ENCODE measurements around the gene JHY.

The JHY gene

DNA sequence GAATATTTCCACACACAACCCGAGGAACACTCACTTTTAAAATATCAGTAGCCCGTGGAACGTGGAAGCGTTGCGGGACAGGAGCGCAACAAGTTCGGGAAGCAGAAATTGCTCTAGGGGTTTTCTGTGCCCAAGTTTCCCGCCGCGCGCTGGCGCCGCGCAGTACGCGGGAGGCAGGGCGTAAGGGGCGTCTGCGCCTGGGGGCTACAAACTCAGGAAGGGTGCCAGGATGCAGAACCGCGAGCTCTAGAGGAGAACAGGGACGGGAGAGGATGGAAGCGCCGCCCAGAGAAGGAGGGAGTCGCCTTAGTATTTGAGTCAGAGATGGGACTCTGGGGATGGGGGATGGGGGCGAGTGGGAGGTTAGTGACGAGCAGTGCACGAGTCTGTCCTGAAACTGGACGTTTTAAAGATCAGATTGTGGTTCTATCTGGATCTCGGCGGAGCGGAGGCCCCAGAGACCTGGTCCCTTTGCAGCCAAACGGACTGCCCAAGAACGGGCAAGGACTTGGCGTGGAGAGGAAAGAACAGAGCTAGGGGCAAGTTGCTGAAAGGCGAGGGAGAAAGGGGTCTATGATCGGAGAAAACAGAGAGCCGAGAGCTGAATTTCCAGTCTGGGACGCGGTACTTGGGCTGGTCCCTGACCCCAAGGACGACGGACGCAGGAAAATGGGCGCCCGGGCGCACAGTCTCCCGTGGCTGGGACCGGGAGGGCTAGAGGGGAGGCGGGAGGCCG, 94.3 kb downstream of the JHY start:
- no peak overlapping the region for H3K4me3 ChIP-seq (replicated peaks; ENCODE audit: low read depth, low read length)
- no peak for DNase-seq (ENCODE audit: low read depth)
- TF ChIP-seq, protein P1, sequence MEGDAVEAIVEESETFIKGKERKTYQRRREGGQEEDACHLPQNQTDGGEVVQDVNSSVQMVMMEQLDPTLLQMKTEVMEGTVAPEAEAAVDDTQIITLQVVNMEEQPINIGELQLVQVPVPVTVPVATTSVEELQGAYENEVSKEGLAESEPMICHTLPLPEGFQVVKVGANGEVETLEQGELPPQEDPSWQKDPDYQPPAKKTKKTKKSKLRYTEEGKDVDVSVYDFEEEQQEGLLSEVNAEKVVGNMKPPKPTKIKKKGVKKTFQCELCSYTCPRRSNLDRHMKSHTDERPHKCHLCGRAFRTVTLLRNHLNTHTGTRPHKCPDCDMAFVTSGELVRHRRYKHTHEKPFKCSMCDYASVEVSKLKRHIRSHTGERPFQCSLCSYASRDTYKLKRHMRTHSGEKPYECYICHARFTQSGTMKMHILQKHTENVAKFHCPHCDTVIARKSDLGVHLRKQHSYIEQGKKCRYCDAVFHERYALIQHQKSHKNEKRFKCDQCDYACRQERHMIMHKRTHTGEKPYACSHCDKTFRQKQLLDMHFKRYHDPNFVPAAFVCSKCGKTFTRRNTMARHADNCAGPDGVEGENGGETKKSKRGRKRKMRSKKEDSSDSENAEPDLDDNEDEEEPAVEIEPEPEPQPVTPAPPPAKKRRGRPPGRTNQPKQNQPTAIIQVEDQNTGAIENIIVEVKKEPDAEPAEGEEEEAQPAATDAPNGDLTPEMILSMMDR (IDR thresholded peaks at IDR 0.05; ENCODE audit: low read length, missing control alignments), result no peak

DNA sequence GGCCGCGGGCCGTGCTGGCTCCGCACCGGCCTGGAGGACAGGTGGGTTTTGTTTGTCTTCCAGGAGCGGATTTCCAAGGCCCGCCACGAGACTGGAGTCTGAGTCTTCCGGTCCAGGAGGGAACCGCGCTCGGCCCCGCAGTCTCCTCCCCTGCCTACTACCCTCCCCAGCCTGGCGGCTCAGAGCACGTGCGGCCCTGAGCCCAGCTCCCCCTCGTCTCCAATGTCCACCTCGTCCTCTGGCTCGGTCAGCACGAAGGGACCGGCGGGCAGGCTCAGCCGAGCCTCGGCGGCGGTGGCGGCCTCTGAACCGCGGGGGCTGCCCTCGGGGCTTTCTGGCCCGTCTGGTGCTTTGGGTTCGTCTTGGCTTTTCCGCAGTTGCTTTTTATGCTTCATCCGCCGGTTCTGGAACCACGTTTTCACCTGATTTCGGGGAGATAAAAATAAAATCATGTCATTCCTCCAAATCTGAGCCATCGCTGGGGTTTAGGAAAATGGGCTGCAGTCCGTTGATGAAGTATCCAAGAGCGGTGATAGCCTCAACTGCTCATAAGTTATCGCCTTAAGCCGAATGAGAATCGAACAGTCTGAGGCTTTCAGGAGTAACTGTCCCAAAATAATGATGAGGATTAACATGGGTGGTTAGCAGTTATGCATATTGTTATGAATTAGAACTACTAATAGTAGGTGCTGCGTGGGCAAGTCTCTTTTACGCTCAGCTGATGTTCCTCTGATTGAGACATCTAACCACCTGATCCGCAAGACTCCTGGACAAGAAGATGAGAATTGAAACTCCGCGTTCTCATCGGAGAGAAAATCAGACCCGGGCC, 95.1 kb downstream of the JHY start:
- DNase-seq (ENCODE audit: low read depth), result no peak
- no peak overlapping the region for H3K4me3 ChIP-seq (replicated peaks; ENCODE audit: low read depth, low read length)
- TF ChIP-seq, protein P1 (IDR thresholded peaks at IDR 0.05; ENCODE audit: low read length, missing control alignments), result no peak

DNA sequence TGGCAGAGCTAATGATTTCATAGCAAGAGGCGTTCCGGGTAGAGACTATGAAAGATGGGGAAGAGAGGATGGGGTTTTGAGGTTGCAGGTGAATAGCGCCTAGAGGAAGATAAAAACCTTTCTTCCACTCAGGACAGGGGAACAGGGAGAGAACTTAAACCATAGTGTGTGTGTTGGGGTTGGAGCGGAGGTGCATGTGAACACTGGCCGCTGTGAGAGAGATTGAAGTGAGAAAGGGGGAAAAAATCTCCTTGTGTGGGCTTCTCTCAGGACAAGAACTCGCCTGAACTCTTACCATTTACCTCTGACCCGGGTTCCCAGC, 95.7 kb downstream of the JHY start:
- TF ChIP-seq, protein P1 (IDR thresholded peaks at IDR 0.05; ENCODE audit: low read length, missing control alignments), result no peak
- no peak overlapping the region for H3K4me3 ChIP-seq (replicated peaks; ENCODE audit: low read depth, low read length)
- DNase-seq (ENCODE audit: low read depth), result no peak

DNA sequence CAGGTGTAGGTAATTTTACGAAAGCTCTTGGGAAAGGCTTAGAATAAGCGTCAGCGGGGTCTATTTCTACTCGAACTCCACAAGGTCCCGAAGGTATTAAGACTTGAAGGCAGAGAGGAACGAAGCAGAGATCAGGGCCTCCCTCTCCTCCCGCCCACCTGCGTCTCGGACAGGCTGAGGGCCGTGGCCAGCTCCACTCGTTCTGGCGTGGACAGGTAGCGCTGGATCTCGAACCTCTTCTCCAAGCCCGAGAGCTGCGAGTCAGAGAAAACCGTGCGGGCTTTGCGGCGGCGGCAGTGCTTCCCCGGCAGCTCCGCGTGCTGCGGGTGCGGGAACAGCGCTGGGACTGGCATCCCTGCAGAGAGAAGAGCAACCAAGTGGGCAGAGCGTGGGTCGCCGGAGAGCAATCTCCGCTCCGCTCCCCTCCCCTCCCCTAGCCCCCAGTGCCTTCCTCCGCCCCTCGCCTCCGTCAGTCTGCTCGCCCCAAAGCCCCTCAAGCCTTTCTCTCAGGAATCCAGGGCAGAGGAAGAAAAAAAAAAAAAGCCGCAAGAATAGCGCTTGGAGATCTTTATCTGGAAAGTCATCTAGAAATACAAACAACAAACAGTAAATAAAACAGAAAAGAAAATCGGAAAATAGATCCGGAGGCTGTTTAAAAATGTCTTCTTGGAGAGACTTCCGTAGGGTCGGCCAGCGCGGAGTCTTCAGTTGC, 96.7 kb downstream of the JHY start:
- DNase-seq (ENCODE audit: low read depth), result no peak
- TF ChIP-seq, protein P1 (IDR thresholded peaks at IDR 0.05; ENCODE audit: low read length, missing control alignments), result no peak

DNA sequence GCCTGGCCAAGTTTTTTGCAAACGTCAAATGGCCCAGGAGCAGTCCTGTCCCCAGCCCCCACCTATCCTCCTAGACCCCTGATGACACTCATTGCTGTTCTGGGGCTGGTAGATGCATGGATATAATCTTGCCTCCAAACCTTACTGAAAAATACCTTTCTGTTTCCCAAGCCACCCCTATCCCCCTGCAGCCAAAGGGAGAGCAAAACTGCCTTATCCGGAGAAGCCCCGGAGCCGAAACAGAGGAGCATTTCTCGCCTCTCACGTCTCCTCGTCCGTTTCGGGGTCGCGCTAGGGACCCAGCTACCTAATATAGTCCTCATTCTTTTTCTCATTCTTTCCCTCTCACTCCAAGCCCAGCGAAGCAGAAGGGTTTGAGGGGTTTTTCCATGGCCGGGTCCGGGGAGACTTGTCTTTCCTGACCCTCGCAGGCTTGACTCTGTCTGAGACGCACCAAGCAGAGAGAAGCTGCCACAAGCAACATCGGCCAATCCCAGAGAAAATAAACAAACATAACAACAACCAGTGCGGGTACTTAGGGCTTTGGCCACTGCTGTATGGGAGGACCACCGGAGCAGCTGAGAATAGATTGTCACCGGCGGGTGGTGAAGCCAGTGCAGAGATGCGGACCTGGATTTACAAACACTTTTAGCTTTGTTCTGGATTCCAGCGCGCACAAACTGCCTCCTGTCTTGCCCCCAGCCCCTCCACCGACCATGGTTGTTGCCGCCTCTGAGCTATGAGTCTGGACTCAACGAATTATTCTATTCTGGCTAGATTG, 97.4 kb downstream of the JHY start:
- TF ChIP-seq, protein P1 (IDR thresholded peaks at IDR 0.05; ENCODE audit: low read length, missing control alignments), result no peak
- DNase-seq (ENCODE audit: low read depth), result no peak
- H3K4me3 ChIP-seq (replicated peaks; ENCODE audit: low read depth, low read length), result no peak overlapping the region

More for the DNA sequence above, 96.7 kb downstream of the JHY start:
- H3K4me3 ChIP-seq (replicated peaks; ENCODE audit: low read depth, low read length), result no peak overlapping the region

Measured in fibroblast of pulmonary artery (primary cell).